ENCODE measurements around the gene SRP19. TPM values are rescaled to one million over a fixed set of nuclear protein-coding genes. Genes with fewer than 3 reads are reported as not detected.
"Not testable (repeated sequence)": the region's sequence is repeated elsewhere in the genome, so short reads cannot be mapped to it uniquely, and the experiment has no call there.

The SRP19 gene
- total RNA-seq, 1 donor from 2014 or later, result 19.4 TPM

- no peak for ATAC-seq
- DNase-seq (ENCODE audit: low spot score), result no peak
Observed at GRCh38 chr5:112869948-112870347, 8.9 kb downstream of the SRP19 start.

- ATAC-seq, result no peak
- no peak for DNase-seq (ENCODE audit: low spot score)
Observed at GRCh38 chr5:112870966-112871365, 9.9 kb downstream of the SRP19 start.

- ATAC-seq, result no peak
Observed at GRCh38 chr5:112876362-112876761, 15.3 kb downstream of the SRP19 start.

GRCh38 chr5:112878101-112878500 lies 17.0 kb downstream of the SRP19 start:
- ATAC-seq, result no peak
- no peak for DNase-seq (ENCODE audit: low spot score)

More at GRCh38 chr5:112876362-112876761, 15.3 kb downstream of the SRP19 start:
- DNase-seq (ENCODE audit: low spot score), result no peak

- ATAC-seq, result no peak
- no peak for DNase-seq (ENCODE audit: low spot score)
Observed at GRCh38 chr5:112878760-112879159, 17.7 kb downstream of the SRP19 start.

- ATAC-seq (no peak), DNase-seq (ENCODE audit: low spot score) (no peak)
Observed at GRCh38 chr5:112880219-112880964, 19.3 kb downstream of the SRP19 start.

- DNase-seq (ENCODE audit: low spot score) (no peak), ATAC-seq (no peak)
Observed at GRCh38 chr5:112883192-112883591, 22.1 kb downstream of the SRP19 start.

- DNase-seq (ENCODE audit: low spot score) (no peak), ATAC-seq (peak; percentile 33)
Observed at GRCh38 chr5:112885001-112885400, 23.9 kb downstream of the SRP19 start.

GRCh38 chr5:112886975-112887374 lies 25.9 kb downstream of the SRP19 start:
- DNase-seq (ENCODE audit: low spot score) (no peak), ATAC-seq (no peak)

- not testable (repeated sequence) for ATAC-seq; DNase-seq (ENCODE audit: low spot score)
Observed at GRCh38 chr5:112892066-112892465, 31.0 kb downstream of the SRP19 start.

- ATAC-seq (no peak), DNase-seq (ENCODE audit: low spot score) (no peak)
Observed at GRCh38 chr5:112892776-112893175, 31.7 kb downstream of the SRP19 start.

- ATAC-seq, result peak; percentile 33
- DNase-seq (ENCODE audit: low spot score), result no peak
Observed at GRCh38 chr5:112895682-112896081, 34.6 kb downstream of the SRP19 start.

GRCh38 chr5:112902561-112902960 lies 41.5 kb downstream of the SRP19 start:
- peak; percentile 43 for ATAC-seq
- no peak for DNase-seq (ENCODE audit: low spot score)

GRCh38 chr5:112904996-112905395 lies 43.9 kb downstream of the SRP19 start:
- not testable (repeated sequence) for ATAC-seq; DNase-seq (ENCODE audit: low spot score)

- no peak for DNase-seq (ENCODE audit: low spot score)
- ATAC-seq, result no peak
Observed at GRCh38 chr5:112906637-112907036, 45.5 kb downstream of the SRP19 start.

GRCh38 chr5:112907166-112907631 lies 46.1 kb downstream of the SRP19 start:
- peak; percentile 32 for ATAC-seq
- DNase-seq (ENCODE audit: low spot score), result no peak

GRCh38 chr5:112908854-112909253 lies 47.8 kb downstream of the SRP19 start:
- DNase-seq (ENCODE audit: low spot score), result no peak
- ATAC-seq, result no peak

GRCh38 chr5:112910529-112910928 lies 49.4 kb downstream of the SRP19 start:
- no peak for DNase-seq (ENCODE audit: low spot score)
- ATAC-seq, result no peak

- DNase-seq (ENCODE audit: low spot score) (no peak), ATAC-seq (no peak)
Observed at GRCh38 chr5:112914584-112914983, 53.5 kb downstream of the SRP19 start.

- ATAC-seq, result no peak
- DNase-seq (ENCODE audit: low spot score), result no peak
Observed at GRCh38 chr5:112915831-112916230, 54.7 kb downstream of the SRP19 start.

GRCh38 chr5:112917453-112917995 lies 56.4 kb downstream of the SRP19 start:
- no peak for DNase-seq (ENCODE audit: low spot score)
- ATAC-seq, result no peak

GRCh38 chr5:112918136-112918535 lies 57.0 kb downstream of the SRP19 start:
- DNase-seq (ENCODE audit: low spot score), result no peak
- ATAC-seq, result no peak

GRCh38 chr5:112918679-112919078 lies 57.6 kb downstream of the SRP19 start:
- no peak for DNase-seq (ENCODE audit: low spot score)

More at GRCh38 chr5:112918679-112919078, 57.6 kb downstream of the SRP19 start:
- ATAC-seq, result no peak
